K562 (cell line): ENCODE data around the gene FIGNL1. TPM values are rescaled to one million over a fixed set of nuclear protein-coding genes. Genes with fewer than 3 reads are reported as not detected.

Source experiments
- ATAC-seq: fragments of 200-7000 bp; cut with Tn5 transposase; 3 replicates; pipeline ENCODE4 v1.9.1; 2020; ENCODE audit warnings: moderate library complexity
- BruUV-seq: library from RNA; stranded (reverse); fragments of 400-500 nt; replicated peaks from 2 replicates; lab custom pipeline; 2021; lab: Mats Ljungman, UMichigan
- CTCF ChIA-PET: fragments of 300-600 bp; formaldehyde crosslinking; extraction: SDS; loops from one replicate; lab custom pipeline; 2021; ENCODE audit warnings: low intra/inter-chr PET ratio; lab: Yijun Ruan, JAX
- POLR2A ChIA-PET: fragments of 300-600, 350-650 bp; sonication (Branson Sonifier 250); formaldehyde crosslinking; extraction: SDS; loops from one replicate; lab custom pipeline; 2021; ENCODE audit warnings: antibody characterized with exemption, inconsistent platforms; lab: Yijun Ruan, JAX
- DNase-seq, 4 experiments: peaks; one replicate each; pipeline versions ENCODE4 v3.0.0 to v3.0.0-alpha.2; 2011 to 2018; ENCODE audit warnings: low spot score in 3 of 4, mixed read lengths in 3 of 4; ENCODE audit errors: extremely low read depth in 1 of 4
- FAIRE-seq: peaks from 2 replicates; lab custom pipeline; 2011; peaks lifted over from hg19 to GRCh38; lab: Jason Lieb, UNC
- H2AFZ ChIP-seq: 2 replicates; pipeline ENCODE4 v1.6.0; 2011; ENCODE audit warnings: low read depth, low read length, control low read depth, inconsistent platforms
- H3K27ac ChIP-seq: fragments of 200-600 bp; 3 replicates; pipeline ENCODE4 v1.8.0; 2011; ENCODE audit warnings: low read depth, mild to moderate bottlenecking, control low read depth, inconsistent platforms, low read length, moderate library complexity, mixed read lengths; ENCODE audit errors: extremely low read depth
- H3K27me3 ChIP-seq, 2 experiments: fragments of 300-600 bp in 1 of 2; 2 replicates in 1 of 2; 3 replicates in 1 of 2; pipeline versions ENCODE4 v1.6.0 to v1.8.0; 2011; ENCODE audit warnings: inconsistent platforms in 2 of 2, low read length in 2 of 2, mild to moderate bottlenecking in 1 of 2, mixed read lengths in 1 of 2, moderate library complexity in 1 of 2; ENCODE audit not compliant: control insufficient read depth in 2 of 2, insufficient read depth in 2 of 2
- H3K36me3 ChIP-seq: fragments of 300-600 bp; 3 replicates; pipeline ENCODE4 v1.8.0; 2011; ENCODE audit warnings: mild to moderate bottlenecking, low read length, inconsistent platforms; ENCODE audit not compliant: control insufficient read depth, insufficient read depth
- H3K4me1 ChIP-seq, 2 experiments: fragments of 200-600 bp in 1 of 2; replicated peaks in 1 of 2; 2 replicates in 1 of 2; 3 replicates in 1 of 2; pipeline versions ENCODE4 v1.5.1 to v1.8.0; 2011; ENCODE audit warnings: inconsistent platforms in 2 of 2, low read length in 2 of 2, mild to moderate bottlenecking in 1 of 2, mixed read lengths in 1 of 2, moderate library complexity in 1 of 2; ENCODE audit not compliant: control insufficient read depth in 2 of 2, insufficient read depth in 2 of 2
- H3K4me2 ChIP-seq: 2 replicates; pipeline ENCODE4 v1.6.1; 2011; ENCODE audit warnings: low read length, control low read depth, inconsistent platforms, mixed read lengths; ENCODE audit not compliant: insufficient read depth
- H3K4me3 ChIP-seq: fragments of 200-600 bp; sonication (generic), shearing (Covaris generic); 2 replicates; pipeline ENCODE4 v1.5.1; 2016; ENCODE audit warnings: control low read depth, inconsistent platforms
- H3K79me2 ChIP-seq: fragments of 200-600 bp; 3 replicates; pipeline ENCODE4 v1.8.0; 2011; ENCODE audit warnings: low read length, inconsistent platforms; ENCODE audit not compliant: control insufficient read depth, insufficient read depth
- H3K9ac ChIP-seq, 2 experiments: 2 replicates each; pipeline versions ENCODE4 v1.6.0 to v1.6.1; 2011; ENCODE audit warnings: low read depth in 2 of 2, low read length in 2 of 2, control low read depth in 1 of 2, inconsistent platforms in 1 of 2, mild to moderate bottlenecking in 1 of 2, mixed read lengths in 1 of 2; ENCODE audit not compliant: insufficient read depth in 1 of 2
- H3K9me1 ChIP-seq: one replicate; pipeline ENCODE4 v1.6.0; 2011; ENCODE audit warnings: inconsistent platforms, mild to moderate bottlenecking, low read length, moderate library complexity; ENCODE audit not compliant: control insufficient read depth, insufficient read depth
- H3K9me3 ChIP-seq: replicated peaks from 2 replicates; pipeline ENCODE4 v1.5.1; 2011; ENCODE audit warnings: low read depth, low read length, inconsistent platforms; ENCODE audit not compliant: control insufficient read depth, insufficient read depth
- H4K20me1 ChIP-seq: replicated peaks from 2 replicates; pipeline ENCODE4 v1.6.1; 2011; ENCODE audit warnings: low read length, inconsistent platforms, mixed read lengths; ENCODE audit not compliant: control insufficient read depth, insufficient read depth
- CXXC5 ChIP-seq: fragments of 250-450 bp; sonication (Bioruptor Pico); IDR thresholded peaks from 2 replicates; pipeline ENCODE4 v1.8.0; 2022; ENCODE audit warnings: inconsistent platforms, mild to moderate bottlenecking, moderate library complexity
- HDGF ChIP-seq: fragments of 450-650 bp; IDR thresholded peaks from 2 replicates; pipeline ENCODE4 v1.6.1; 2016
- HNRNPH1 ChIP-seq: fragments of 200-400 bp; formaldehyde crosslinking; optimal IDR thresholded peaks from 2 replicates; pipeline ENCODE3; 2017; ENCODE audit warnings: low read depth, mild to moderate bottlenecking, low read length, moderate library complexity
- NFATC3 ChIP-seq: fragments of 450-650 bp; IDR thresholded peaks from 2 replicates; pipeline ENCODE4 v1.6.1; 2017; ENCODE audit warnings: mild to moderate bottlenecking
- STAT5B ChIP-seq: fragments of 250-450 bp; sonication (Bioruptor Pico); IDR thresholded peaks from 2 replicates; pipeline ENCODE4 v1.8.0; 2021; ENCODE audit warnings: mild to moderate bottlenecking, inconsistent platforms
- ZC3H11A ChIP-seq: IDR thresholded peaks from 2 replicates; pipeline ENCODE4 v1.6.1; 2012; ENCODE audit warnings: low read depth, low read length, improper control_type of control experiment
- ZFP36 ChIP-seq: fragments of 150-350 bp; IDR thresholded peaks from 2 replicates; pipeline ENCODE4 v1.6.1; 2018; ENCODE audit warnings: low read length, low read depth; ENCODE audit not compliant: partially characterized antibody
- ZNF184 ChIP-seq: sonication (generic); formaldehyde crosslinking; IDR thresholded peaks from 2 replicates; pipeline ENCODE4 v1.5.0; 2020; ENCODE audit warnings: missing genetic modification reagents
- WGBS: fragments of 100-300 bp; shearing (Covaris generic); methylation state at CpG from one replicate; pipeline ENCODE4 v1.1.6; 2016; ENCODE audit warnings: low coverage, mixed read lengths; ENCODE audit not compliant: insufficient coverage; ENCODE audit errors: missing lambda C conversion rate; 5-methylcytosine and 5-hydroxymethylcytosine counted together
- in situ Hi-C: fragments of 300-500 bp; cut with MboI; formaldehyde crosslinking; loops from 4 replicates; pipeline ENCODE4 v1.15.0; 2018; ENCODE audit warnings: inconsistent platforms, mixed read lengths
- intact Hi-C: fragments of 100-400 bp; cut with micrococcal nuclease; formaldehyde crosslinking; loops from 2 replicates; pipeline ENCODE4 v1.14.2; 2022
- polyA plus RNA-seq, 8 experiments: library from polyadenylated mRNA; depleted of rRNA in 4 of 8; stranded (reverse) in 5 of 8; unstranded in 3 of 8; fragments of >200 nt; fragmentation: Nextera tagmentation in 2 of 8; fragmentation: Illumina TruSeq in 1 of 8; extraction: Ambion mirVana in 2 of 8; extraction: Trizol in 1 of 8; gene quantifications; 2 replicates each; pipeline versions ENCODE4 v1.2.1 to v1.2.3, GENCODE V29; 2011 to 2014; ENCODE audit warnings: inconsistent platforms in 1 of 8, missing spikeins in 1 of 8
- total RNA-seq, 7 experiments: library from RNA; depleted of rRNA in 6 of 7; stranded (reverse); fragments of >200 nt in 6 of 7; fragmentation: Illumina TruSeq in 2 of 7; extraction: Trizol in 2 of 7; gene quantifications; 2 replicates each; pipeline versions ENCODE4 v1.2.1 to v1.2.3, GENCODE V29; 2011 to 2021; ENCODE audit warnings: low replicate concordance in 1 of 7
- TF ChIP-seq, protein P1 (sequence below): fragments of 450-650 bp; conservative IDR thresholded peaks from 2 replicates; pipeline ENCODE4 v1.6.1; 2016; ENCODE audit warnings: missing genetic modification characterization, low read depth, mild to moderate bottlenecking, control low read depth, missing compliant biosample characterization
- TF ChIP-seq, protein P2 (sequence below): fragments of 250-450 bp; sonication (Bioruptor Pico); IDR thresholded peaks from 2 replicates; pipeline ENCODE4 v1.8.0; 2021; ENCODE audit warnings: moderate library complexity, mild to moderate bottlenecking, inconsistent platforms

The FIGNL1 gene
- total and polyA plus RNA-seq, 9 of the 15 experiments (the other 6 are each of a cell fraction or from before 2014, with no cell fraction given), result 15.5 to 48.3 (median 27.6) TPM

DNA sequence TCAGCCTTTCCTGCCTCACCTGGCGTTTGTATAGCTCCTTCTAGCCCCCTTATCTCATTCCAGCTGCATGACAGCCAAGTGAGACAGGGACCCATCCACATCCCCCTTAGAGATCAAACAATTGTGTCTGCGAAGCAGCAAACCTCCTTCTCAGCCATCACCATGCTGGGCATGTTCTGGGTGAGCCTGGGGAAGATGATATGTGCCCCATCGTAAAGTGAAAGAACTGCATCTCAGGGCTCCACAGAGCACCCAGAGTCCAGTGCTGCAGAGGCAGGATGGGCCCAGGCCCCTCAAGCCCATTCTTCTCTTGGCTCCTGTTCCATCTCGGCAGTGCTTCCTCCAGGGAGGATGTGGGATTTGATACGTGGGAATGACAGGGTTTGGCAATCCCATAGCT, 43.2 kb downstream of the FIGNL1 start (continued):
- TF ChIP-seq HNRNPH1, result no peak
- no peak for TF ChIP-seq STAT5B (CRISPR knock-in tag)

DNA sequence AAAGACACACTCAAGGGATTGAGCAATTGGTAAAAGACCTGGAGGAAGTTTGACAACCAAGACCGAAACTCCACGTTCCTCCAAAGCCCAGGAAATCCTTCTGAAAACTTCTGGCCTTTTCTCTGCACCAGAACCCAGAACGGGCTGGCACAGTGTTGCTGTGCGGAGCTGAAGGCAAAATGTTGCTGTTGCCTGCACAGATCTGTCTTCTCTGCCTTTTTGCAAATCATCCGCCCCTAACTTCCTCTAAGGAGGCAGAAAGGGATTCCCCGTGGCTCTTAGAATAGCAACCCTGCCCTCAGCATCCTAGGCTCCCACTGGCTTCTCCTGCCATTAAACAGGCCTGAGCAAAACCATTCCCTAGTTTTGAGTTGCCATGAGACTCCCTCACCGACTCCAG, 44.9 kb downstream of the FIGNL1 start:
- FAIRE-seq, result peak; percentile 19
- Histone ChIP-seq H3K27me3 (no peaks in the 10 kb centered on the region), H3K4me2 (no peak overlapping the region), H3K27ac (no peak overlapping the region), H4K20me1 (peaks cover 5% of the 10 kb centered on the region; the same call in 1 of the 2 replicates), H3K36me3 (peaks cover 37% of the 10 kb centered on the region; the same call in 2 of the 3 replicates), H3K4me3 (no peak overlapping the region), H3K79me2 (no peaks in the 10 kb centered on the region), H2AFZ (no peak overlapping the region), H3K9me3 (no peaks in the 10 kb centered on the region), H3K4me1 (no peaks in the 10 kb centered on the region), H3K9me1 (no peaks in the 10 kb centered on the region), H3K9ac (no peak overlapping the region)
- ChIA-PET CTCF (no interaction called here), POLR2A (interaction anchor here (1.0 kb wide), 1 partner anchor 13 kb away, joined by 3 read pairs; no protein-coding TSS in a partner anchor)
- TF ChIP-seq ZFP36 (no peak), ZC3H11A (no peak), ZNF184 (CRISPR knock-in tag) (no peak), HDGF (no peak), CXXC5 (CRISPR knock-in tag) (no peak), NFATC3 (no peak)
- TF ChIP-seq, protein P1, sequence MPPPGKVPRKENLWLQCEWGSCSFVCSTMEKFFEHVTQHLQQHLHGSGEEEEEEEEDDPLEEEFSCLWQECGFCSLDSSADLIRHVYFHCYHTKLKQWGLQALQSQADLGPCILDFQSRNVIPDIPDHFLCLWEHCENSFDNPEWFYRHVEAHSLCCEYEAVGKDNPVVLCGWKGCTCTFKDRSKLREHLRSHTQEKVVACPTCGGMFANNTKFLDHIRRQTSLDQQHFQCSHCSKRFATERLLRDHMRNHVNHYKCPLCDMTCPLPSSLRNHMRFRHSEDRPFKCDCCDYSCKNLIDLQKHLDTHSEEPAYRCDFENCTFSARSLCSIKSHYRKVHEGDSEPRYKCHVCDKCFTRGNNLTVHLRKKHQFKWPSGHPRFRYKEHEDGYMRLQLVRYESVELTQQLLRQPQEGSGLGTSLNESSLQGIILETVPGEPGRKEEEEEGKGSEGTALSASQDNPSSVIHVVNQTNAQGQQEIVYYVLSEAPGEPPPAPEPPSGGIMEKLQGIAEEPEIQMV (tag), result no peak
- TF ChIP-seq, protein P2, sequence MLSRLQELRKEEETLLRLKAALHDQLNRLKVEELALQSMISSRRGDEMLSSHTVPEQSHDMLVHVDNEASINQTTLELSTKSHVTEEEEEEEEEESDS (CRISPR knock-in tag), result no peak
- intact Hi-C loops, result no loop called here
- ATAC-seq, result no peak
- in situ Hi-C loops, result no loop called here
- WGBS, result 84% methylated on average over 7 of the region's 7 CpGs
- no TSS peak for BruUV-seq
- DNase-seq, result no peak
